ENCODE measurements around the gene RUNX3. TPM values are rescaled to one million over a fixed set of nuclear protein-coding genes. Genes with fewer than 3 reads are reported as not detected.

The RUNX3 gene
- total RNA-seq, 1 experiment from 2014 or later, result 1.1 TPM

DNA sequence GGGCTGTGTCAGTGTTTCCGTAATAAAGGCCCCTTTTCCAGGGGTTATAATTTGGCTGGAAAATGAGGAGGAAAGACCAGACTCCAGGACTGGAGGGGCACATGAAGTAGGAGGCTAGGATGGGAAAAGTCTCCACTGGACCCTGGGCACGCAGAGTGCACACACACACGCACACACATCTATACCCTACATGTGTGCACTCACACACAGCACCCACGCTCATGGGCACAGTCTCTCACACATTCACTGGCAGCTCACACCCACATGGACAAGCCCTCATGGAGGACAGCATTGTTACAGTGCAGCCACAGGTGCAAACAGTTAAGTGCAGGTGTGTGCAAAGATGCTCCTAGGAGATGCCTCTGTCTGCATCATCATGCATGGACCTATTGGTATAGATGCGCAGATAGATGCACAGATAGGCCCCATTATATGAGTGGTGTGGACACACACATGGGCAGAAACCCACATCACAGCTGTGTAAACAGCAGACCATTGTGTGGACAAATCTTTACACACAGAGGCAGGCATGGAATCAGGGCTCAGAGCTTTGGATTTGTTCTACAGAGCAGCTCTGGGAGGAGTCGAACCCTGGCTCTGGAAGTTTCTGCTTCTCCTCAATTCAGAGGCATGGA lies 9.1 kb upstream of the RUNX3 start:
- Mint-ChIP-seq H3K27ac (ENCODE audit: unreplicated experiment) (no peak overlapping the region), H3K9me3 (ENCODE audit: unreplicated experiment) (no peaks in the 10 kb centered on the region), H3K4me3 (ENCODE audit: unreplicated experiment) (no peak overlapping the region), H3K36me3 (ENCODE audit: insufficient read depth, unreplicated experiment) (no peaks in the 10 kb centered on the region), H3K27me3 (ENCODE audit: insufficient read depth, unreplicated experiment) (no peaks in the 10 kb centered on the region), H3K4me1 (ENCODE audit: low read depth, unreplicated experiment) (no peaks in the 10 kb centered on the region)
- TF ChIP-seq, protein P1, sequence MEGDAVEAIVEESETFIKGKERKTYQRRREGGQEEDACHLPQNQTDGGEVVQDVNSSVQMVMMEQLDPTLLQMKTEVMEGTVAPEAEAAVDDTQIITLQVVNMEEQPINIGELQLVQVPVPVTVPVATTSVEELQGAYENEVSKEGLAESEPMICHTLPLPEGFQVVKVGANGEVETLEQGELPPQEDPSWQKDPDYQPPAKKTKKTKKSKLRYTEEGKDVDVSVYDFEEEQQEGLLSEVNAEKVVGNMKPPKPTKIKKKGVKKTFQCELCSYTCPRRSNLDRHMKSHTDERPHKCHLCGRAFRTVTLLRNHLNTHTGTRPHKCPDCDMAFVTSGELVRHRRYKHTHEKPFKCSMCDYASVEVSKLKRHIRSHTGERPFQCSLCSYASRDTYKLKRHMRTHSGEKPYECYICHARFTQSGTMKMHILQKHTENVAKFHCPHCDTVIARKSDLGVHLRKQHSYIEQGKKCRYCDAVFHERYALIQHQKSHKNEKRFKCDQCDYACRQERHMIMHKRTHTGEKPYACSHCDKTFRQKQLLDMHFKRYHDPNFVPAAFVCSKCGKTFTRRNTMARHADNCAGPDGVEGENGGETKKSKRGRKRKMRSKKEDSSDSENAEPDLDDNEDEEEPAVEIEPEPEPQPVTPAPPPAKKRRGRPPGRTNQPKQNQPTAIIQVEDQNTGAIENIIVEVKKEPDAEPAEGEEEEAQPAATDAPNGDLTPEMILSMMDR (IDR thresholded peaks at IDR 0.05; ENCODE audit: insufficient read depth in 1 of 2, low read depth in 1 of 2, low read length in 1 of 2, severe bottlenecking in 1 of 2, unreplicated experiment in 1 of 2), result no peak
- POLR2A ChIA-PET, result no interaction called here
- H3K36me3 ChIP-seq (ENCODE audit: control insufficient read depth, insufficient read depth, low read length), result no peaks in the 10 kb centered on the region
- H3K9me3 ChIP-seq, result no peaks in the 10 kb centered on the region
- no peaks in the 10 kb centered on the region for H3K4me1 ChIP-seq
- no peak for DNase-seq
- no TSS peak for BruUV-seq (replicated peaks)
- H3K4me3 ChIP-seq (ENCODE audit: low read depth, low read length), result no peak overlapping the region
- H3K27me3 ChIP-seq (replicated peaks; ENCODE audit: control insufficient read depth, insufficient read depth, low read length), result no peaks in the 10 kb centered on the region
- intact Hi-C loops (cut with micrococcal nuclease; ENCODE audit: unreplicated experiment), result no loop called here
- CTCF ChIA-PET, result no interaction called here

DNA sequence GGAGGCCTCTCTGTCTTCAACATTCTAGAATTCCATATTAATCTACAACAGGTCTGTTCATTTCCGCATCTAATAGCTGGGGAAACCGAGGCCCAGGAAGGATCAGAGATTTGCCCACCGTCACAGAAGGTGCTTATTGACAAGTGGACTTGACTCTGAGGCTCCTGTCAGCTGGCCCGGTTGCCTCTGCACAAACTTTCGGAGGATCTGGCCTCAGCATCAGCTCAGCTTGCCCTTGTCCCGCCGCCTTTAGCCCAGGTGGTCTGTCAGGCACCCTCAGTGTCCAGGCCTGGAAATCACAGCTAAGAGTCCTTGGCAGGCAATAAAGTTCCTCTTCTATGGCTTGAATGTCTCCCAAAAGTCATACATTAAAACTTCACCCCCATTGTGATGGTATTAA lies 8.2 kb upstream of the RUNX3 start:
- intact Hi-C loops (cut with micrococcal nuclease; ENCODE audit: unreplicated experiment), result no loop called here
- Histone ChIP-seq H3K36me3 (ENCODE audit: control insufficient read depth, insufficient read depth, low read length) (no peaks in the 10 kb centered on the region), H3K4me3 (ENCODE audit: low read depth, low read length) (no peak overlapping the region), H3K4me1 (no peaks in the 10 kb centered on the region), H3K9me3 (no peaks in the 10 kb centered on the region), H3K27me3 (replicated peaks; ENCODE audit: control insufficient read depth, insufficient read depth, low read length) (no peaks in the 10 kb centered on the region; the same call in 1 of the 2 replicates)
- no peak for DNase-seq
- H3K36me3 Mint-ChIP-seq (ENCODE audit: insufficient read depth, unreplicated experiment), result no peaks in the 10 kb centered on the region
- no peaks in the 10 kb centered on the region for H3K4me1 Mint-ChIP-seq (ENCODE audit: low read depth, unreplicated experiment)
- no peak overlapping the region for H3K4me3 Mint-ChIP-seq (ENCODE audit: unreplicated experiment)
- H3K27ac Mint-ChIP-seq (ENCODE audit: unreplicated experiment), result no peak overlapping the region
- TF ChIP-seq, protein P1 (IDR thresholded peaks at IDR 0.05; ENCODE audit: insufficient read depth in 1 of 2, low read depth in 1 of 2, low read length in 1 of 2, severe bottlenecking in 1 of 2, unreplicated experiment in 1 of 2), result no peak
- no peaks in the 10 kb centered on the region for H3K27me3 Mint-ChIP-seq (ENCODE audit: insufficient read depth, unreplicated experiment)
- no peaks in the 10 kb centered on the region for H3K9me3 Mint-ChIP-seq (ENCODE audit: unreplicated experiment)
- ChIA-PET CTCF (no interaction called here), POLR2A (no interaction called here)
- BruUV-seq (replicated peaks), result no TSS peak

DNA sequence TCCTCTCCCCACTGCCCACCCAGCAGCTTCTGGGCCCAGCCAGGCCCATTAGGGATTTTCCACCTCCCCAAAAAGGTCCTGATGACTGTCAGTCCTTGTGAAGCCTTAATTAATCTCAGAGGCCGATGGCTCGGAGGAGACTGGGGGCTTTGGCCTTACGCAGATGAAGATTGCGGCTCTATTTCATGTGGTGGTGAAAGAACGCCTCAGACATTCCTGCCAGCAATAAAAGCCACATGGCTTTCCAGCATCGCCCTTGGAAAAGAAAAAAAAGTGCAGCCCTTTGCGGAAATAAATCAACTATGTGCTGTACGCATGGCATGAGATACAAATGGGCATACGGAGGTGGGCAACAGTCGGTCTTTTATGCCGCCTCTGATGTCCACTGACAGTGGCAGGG lies 6.6 kb upstream of the RUNX3 start:
- CTCF ChIA-PET, result interaction anchor here (0.7 kb wide), 1 partner anchor 230 kb away, joined by 3 read pairs; no protein-coding TSS in a partner anchor
- Histone ChIP-seq H3K4me3 (ENCODE audit: low read depth, low read length) (no peak overlapping the region), H3K9me3 (no peaks in the 10 kb centered on the region), H3K36me3 (ENCODE audit: control insufficient read depth, insufficient read depth, low read length) (no peaks in the 10 kb centered on the region), H3K27me3 (replicated peaks; ENCODE audit: control insufficient read depth, insufficient read depth, low read length) (no peaks in the 10 kb centered on the region; the same call in 1 of the 2 replicates), H3K4me1 (no peaks in the 10 kb centered on the region)
- Mint-ChIP-seq H3K9me3 (ENCODE audit: unreplicated experiment) (no peaks in the 10 kb centered on the region), H3K27me3 (ENCODE audit: insufficient read depth, unreplicated experiment) (no peaks in the 10 kb centered on the region), H3K4me3 (ENCODE audit: unreplicated experiment) (no peak overlapping the region), H3K27ac (ENCODE audit: unreplicated experiment) (no peak overlapping the region), H3K4me1 (ENCODE audit: low read depth, unreplicated experiment) (no peaks in the 10 kb centered on the region), H3K36me3 (ENCODE audit: insufficient read depth, unreplicated experiment) (no peaks in the 10 kb centered on the region)
- no peak for DNase-seq
- BruUV-seq (replicated peaks), result no TSS peak
- POLR2A ChIA-PET, result no interaction called here
- intact Hi-C loops (cut with micrococcal nuclease; ENCODE audit: unreplicated experiment), result no loop called here
- TF ChIP-seq, protein P1 (IDR thresholded peaks at IDR 0.05; ENCODE audit: insufficient read depth in 1 of 2, low read depth in 1 of 2, low read length in 1 of 2, severe bottlenecking in 1 of 2, unreplicated experiment in 1 of 2), result no peak

All from Caco-2 (cell line).